H1 (cell line): ENCODE measurements around the gene MROH7. TPM values are rescaled to one million over a fixed set of nuclear protein-coding genes. Genes with fewer than 3 reads are reported as not detected.

Source experiments
- ATF3 ChIP-seq: IDR thresholded peaks from 2 replicates; pipeline ENCODE4 v1.6.1; 2011; ENCODE audit warnings: low read depth, mild to moderate bottlenecking, low read length; ENCODE audit not compliant: insufficient read depth
- BACH1 ChIP-seq: IDR thresholded peaks from 2 replicates; pipeline ENCODE4 v1.6.1; 2012; ENCODE audit warnings: low read length, improper control_type of control experiment
- EP300 ChIP-seq, 2 experiments: IDR thresholded peaks; 1 replicate in 1 of 2; 2 replicates in 1 of 2; pipeline ENCODE4 v1.6.1; 2011 to 2012; ENCODE audit warnings: low read depth in 2 of 2, low read length in 2 of 2, mild to moderate bottlenecking in 2 of 2, borderline replicate concordance in 1 of 2, inconsistent platforms in 1 of 2, moderate library complexity in 1 of 2
- MAX ChIP-seq: IDR thresholded peaks from 2 replicates; pipeline ENCODE4 v1.6.1; 2012; ENCODE audit warnings: inconsistent platforms
- POLR2A ChIP-seq, 2 experiments: IDR thresholded peaks; 1 replicate in 1 of 2; 2 replicates in 1 of 2; pipeline ENCODE4 v1.6.1; 2011; ENCODE audit warnings: low read depth in 2 of 2, low read length in 2 of 2, mild to moderate bottlenecking in 2 of 2; ENCODE audit errors: control extremely low read depth in 1 of 2
- RFX5 ChIP-seq: IDR thresholded peaks from 2 replicates; pipeline ENCODE4 v1.6.1; 2011; ENCODE audit warnings: low read depth, low read length, improper control_type of control experiment, borderline replicate concordance
- SRF ChIP-seq: IDR thresholded peaks from 2 replicates; pipeline ENCODE4 v1.6.1; 2011; ENCODE audit warnings: mild to moderate bottlenecking, low read depth, low read length, moderate library complexity
- polyA plus RNA-seq, 7 experiments: library from polyadenylated mRNA; depleted of rRNA in 3 of 7; stranded (reverse) in 5 of 7; unstranded in 2 of 7; fragments of >200 nt in 5 of 7; fragments of 200-250 nt in 2 of 7; gene quantifications; 1 replicate in 5 of 7; 2 replicates in 1 of 7; 4 replicates in 1 of 7; pipeline versions ENCODE4 v1.2.1 to v1.2.3, GENCODE V29; 2011 to 2013; ENCODE audit warnings: missing spikeins in 2 of 7, mixed read lengths in 2 of 7
- total RNA-seq: library from RNA; stranded (reverse); fragmentation: NEBNext Ultra II Directional; extraction: Animal tissue kit (Norgen Biotek cat#: 25700); gene quantifications from 2 replicates; pipeline ENCODE4 v1.2.1, GENCODE V29; 2021

Gene MROH7
- total and polyA plus RNA-seq, 2 of the 8 experiments (the other 6 are each of a cell fraction or from before 2014, with no cell fraction given) = 0.07 to 0.20 TPM

GRCh38 chr1:54614563-54614962 lies 27.0 kb upstream of the MROH7 start (continued):
- TF ChIP-seq MAX (no peak), BACH1 (no peak), POLR2A (IDR thresholded peaks at IDR 0.05; ENCODE audit: control extremely low read depth in 1 of 2, low read depth in 2 of 2, low read length in 2 of 2) (no peak), SRF (no peak), EP300 (IDR thresholded peaks at IDR 0.05; ENCODE audit: borderline replicate concordance in 1 of 2, low read depth in 2 of 2, low read length in 2 of 2) (no peak), ATF3 (no peak), RFX5 (no peak)
